HG02840 (cell line): Measurements from ENCODE around the gene HIF1A.
"Not testable (repeated sequence)": the region's sequence is repeated elsewhere in the genome, so short reads cannot be mapped to it uniquely, and the experiment has no call there.

Experiments used
- ATAC-seq: cut with Tn5 transposase; IDR thresholded peaks from one replicate; pipeline ENCODE4 v1.9.1; 2021; ENCODE audit warnings: mild to moderate bottlenecking, moderate library complexity, moderate number of reproducible peaks; ENCODE audit not compliant: unreplicated experiment, low FRiP score

Gene HIF1A

GRCh38 chr14:61705017-61705416 lies 9.7 kb downstream of the HIF1A start:
- no peak for ATAC-seq

DNA sequence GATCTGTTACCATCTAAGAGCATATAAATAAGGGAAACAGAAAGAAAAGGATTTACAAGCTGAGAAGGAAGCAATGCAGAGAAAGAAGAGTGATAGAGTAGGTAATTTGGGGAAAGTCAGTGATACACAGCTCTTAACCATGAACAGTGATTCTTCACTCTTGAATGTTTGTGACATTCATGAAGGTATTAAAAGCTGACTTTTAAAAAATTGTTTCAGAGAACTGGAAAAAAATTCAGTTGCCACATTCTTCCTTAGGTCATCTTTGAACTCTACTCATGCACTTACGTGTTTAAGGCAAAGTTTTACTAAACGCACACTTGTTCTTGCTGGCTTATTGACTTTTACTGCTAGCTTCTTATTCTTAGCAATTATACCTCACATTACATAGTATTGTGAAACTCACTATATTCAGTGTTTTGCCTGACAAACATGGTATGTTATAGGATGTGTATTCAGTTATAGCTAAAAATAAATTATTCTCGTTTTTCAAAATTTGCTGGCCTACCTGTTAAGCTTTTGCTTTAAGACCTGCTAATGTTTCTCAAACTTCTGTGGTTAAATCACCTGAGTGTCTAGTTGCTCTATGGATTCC lies 10.9 kb downstream of the HIF1A start:
- ATAC-seq = no peak

DNA sequence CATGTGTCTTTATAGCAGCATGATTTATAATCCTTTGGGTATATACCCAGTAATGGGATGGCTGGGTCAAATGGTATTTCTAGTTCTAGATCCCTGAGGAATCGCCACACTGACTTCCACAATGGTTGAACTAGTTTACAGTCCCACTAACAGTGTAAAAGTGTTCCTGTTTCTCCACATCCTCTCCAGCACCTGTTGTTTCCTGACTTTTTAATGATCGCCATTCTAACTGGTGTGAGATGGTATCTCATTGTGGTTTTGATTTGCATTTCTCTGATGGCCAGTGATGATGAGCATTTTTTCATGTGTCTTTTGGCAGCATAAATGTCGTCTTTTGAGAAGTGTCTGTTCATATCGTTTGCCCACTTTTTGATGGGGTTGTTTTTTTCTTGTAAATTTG lies 12.5 kb downstream of the HIF1A start:
- ATAC-seq = not testable (repeated sequence)

- ATAC-seq = not testable (repeated sequence)
Observed at GRCh38 chr14:61708693-61709092, 13.4 kb downstream of the HIF1A start.

- no peak for ATAC-seq
Observed at GRCh38 chr14:61710853-61711817, 15.8 kb downstream of the HIF1A start.

DNA sequence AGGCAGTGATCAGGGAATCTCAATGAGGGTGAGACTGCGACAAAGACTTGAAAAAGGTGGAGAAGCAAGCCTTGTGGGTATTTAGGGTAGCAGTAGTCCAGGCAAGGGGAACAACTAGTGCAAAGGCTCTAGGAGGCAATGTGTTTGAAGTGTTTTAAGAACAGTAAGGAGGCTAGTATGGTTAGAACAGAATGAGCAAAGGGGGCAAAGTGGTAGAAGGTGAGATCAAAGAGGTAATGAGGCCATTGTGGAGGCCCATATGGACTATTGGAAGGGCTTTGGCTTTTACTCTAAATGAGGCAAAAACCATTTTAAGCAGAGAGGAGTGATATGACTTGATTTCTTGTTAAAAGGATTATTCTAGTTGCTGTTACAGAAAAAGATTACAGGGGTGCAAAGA lies 16.8 kb downstream of the HIF1A start:
- no peak for ATAC-seq

DNA sequence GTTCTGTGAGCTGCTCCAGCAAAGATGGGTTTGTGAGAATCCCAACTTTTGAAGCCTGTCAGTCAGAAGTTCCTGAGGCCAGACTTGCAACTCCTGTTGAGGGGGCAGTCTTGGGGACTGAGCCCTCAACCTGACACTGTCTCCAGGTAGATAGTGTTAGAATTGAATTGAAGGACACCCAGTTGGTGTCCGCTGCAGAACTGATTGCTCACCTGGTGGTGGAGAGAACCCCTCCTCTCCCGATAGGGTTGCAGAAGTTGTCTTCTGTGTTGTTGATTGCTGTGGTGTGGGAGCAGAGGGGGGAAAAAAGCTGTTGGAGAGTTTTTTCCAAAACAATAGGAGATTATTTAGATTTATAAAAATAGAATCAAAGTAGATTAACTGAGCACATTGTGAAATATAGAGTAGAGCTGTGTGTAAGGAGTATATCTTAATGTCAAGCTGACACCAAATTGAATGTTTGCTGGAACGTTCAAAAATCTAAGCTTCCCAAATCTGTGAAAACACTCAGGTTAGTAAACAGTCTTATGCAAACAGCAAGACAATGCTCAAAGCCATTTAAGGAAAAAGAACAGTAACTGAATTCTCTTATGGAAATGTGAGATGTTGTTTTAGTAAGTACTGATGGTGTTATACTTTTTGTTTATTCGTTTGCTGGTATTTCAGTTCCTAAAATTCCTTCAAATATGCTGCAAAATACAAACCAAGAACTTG lies 18.6 kb downstream of the HIF1A start:
- no peak for ATAC-seq

GRCh38 chr14:61716956-61717355 lies 21.6 kb downstream of the HIF1A start:
- no peak for ATAC-seq

DNA sequence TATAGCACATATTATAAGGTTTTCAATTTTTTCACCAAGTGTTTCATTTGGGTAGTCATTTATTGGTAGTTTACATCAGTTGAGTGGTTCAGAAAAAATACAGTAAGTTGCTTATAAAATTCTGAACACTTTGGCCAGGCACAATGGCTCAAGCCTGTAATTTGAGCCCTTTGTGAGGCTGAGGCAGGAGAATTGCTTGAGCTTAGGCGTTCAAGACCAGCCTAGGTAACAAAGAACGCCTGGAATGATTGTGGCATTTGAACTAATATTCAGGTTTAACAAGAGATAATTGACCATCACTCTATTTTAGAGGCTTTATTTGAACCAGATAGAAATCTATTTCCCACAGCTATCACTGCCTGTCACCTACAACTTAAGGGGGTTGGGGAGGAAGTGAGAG lies 22.7 kb downstream of the HIF1A start:
- ATAC-seq = no peak

DNA sequence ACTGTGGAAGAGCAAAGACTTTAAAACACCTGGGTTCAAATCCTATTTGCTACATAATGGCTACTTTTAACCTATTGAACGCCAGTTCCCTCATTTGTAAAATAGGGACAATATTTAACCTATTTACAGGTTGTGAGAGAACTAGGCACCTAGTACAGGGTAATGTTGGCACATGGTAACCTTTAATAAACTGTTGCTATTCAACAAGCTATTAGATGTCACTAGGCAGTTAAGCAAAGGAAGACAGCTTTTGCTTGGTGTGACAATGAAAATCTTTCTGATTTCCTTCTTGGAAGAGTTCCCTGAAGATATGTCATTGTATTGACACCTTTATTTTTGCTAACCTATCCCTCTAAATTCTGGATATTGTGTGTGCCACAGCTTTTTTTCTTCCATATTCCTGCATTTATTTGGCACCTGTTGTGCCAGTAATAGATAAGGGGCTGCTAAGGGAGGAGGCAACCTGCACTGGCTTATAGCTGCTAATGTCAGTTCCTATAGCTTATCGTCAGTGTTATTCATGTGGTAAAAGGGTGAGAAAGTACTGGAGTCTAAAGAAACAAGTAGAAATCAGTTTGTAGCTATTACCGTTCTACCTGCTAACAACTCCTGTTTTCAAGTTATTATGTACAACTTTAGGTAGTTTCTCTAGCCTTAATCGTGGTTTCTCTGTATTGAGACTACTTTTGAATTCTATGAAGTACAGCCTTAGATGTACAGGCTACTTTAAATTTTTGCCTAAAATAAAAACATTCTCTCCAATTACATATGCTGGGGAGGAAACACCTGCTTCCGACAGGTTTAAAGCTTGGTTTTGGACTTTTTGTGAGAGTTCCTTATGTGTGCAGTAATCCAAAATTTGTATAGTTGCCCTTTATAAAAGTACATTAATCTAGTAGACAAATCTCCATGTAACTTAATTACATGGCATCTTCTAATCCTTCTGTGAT lies 24.3 kb downstream of the HIF1A start:
- ATAC-seq = no peak

- no peak for ATAC-seq
Observed at GRCh38 chr14:61720294-61720661, 25.0 kb downstream of the HIF1A start.

- ATAC-seq = no peak
Observed at GRCh38 chr14:61720741-61721140, 25.4 kb downstream of the HIF1A start.

DNA sequence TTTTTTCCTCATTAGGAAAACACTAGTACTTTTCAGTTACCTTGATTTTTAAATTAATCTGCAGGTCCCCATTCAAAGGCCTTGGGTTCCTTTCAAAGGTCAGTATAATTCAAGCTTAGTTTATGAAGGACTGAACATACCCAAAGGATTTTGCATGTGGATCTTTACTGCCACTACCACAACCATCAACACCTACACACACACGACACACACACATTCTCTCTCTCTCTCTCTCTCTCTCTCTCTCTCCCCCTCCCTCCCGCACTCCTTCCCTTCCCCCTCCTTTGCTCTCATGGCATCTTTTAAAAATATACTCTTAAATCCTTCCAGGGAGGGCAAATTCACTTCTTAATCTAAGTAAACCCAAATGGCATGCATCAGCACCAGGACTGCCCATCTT lies 28.8 kb downstream of the HIF1A start:
- ATAC-seq = no peak

GRCh38 chr14:61726778-61727658 lies 31.7 kb downstream of the HIF1A start:
- ATAC-seq = no peak

GRCh38 chr14:61730756-61731373 lies 35.6 kb downstream of the HIF1A start:
- ATAC-seq = no peak

GRCh38 chr14:61733972-61734371 lies 38.7 kb downstream of the HIF1A start:
- no peak for ATAC-seq

DNA sequence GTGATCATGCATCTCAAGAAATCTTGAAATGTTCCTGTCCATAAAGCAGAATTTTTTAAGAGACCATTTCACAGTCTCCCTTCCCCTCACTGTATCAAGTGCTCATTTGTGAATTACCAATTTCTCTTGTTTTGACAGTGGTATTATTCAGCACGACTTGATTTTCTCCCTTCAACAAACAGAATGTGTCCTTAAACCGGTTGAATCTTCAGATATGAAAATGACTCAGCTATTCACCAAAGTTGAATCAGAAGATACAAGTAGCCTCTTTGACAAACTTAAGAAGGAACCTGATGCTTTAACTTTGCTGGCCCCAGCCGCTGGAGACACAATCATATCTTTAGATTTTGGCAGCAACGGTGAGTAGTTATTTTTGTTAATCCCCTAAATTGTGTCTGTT lies 41.4 kb downstream of the HIF1A start:
- ATAC-seq = no peak

GRCh38 chr14:61737915-61738314 lies 42.6 kb downstream of the HIF1A start:
- no peak for ATAC-seq

DNA sequence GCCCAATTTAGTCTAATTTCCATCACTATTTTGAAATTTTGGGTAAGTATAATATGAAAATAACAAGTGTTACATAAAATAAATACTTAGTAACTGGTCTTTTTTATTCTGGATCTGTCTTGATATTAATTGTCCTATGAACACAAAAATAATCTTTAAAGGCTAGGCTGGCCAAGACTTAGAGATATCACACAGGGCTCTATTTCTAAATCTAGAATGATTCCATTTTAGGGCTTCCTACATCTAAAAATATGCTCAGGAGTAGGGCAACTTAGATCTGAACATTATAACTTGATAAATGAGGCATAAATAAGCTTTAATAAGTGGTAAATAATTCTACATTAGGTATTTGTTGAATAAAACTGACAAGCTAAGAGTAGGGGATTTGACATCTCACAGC lies 43.8 kb downstream of the HIF1A start:
- ATAC-seq = no peak
